Thymus (tissue), 11 donors: ENCODE data around the gene SLC66A2. TPM values are rescaled to one million over a fixed set of nuclear protein-coding genes. Genes with fewer than 3 reads are reported as not detected.

Source experiments
- DNase-seq, 9 donors: peaks; one replicate each; pipeline ENCODE4 v3.0.0-alpha.2; 2013; ENCODE audit warnings: low spot score in 9 of 9, low read depth in 6 of 9, missing footprints in 1 of 9
- H3K27ac ChIP-seq, 2 donors: one replicate each; pipeline ENCODE4 v1.5.1; 2013; ENCODE audit warnings: control low read depth in 1 of 2, low read depth in 1 of 2, low read length in 1 of 2, mild to moderate bottlenecking in 1 of 2, moderate library complexity in 1 of 2
- H3K27me3 ChIP-seq, 2 donors: one replicate each; pipeline ENCODE4 v1.5.1; 2013; ENCODE audit warnings: low read length in 1 of 2; ENCODE audit not compliant: control insufficient read depth in 2 of 2, insufficient read depth in 1 of 2
- H3K36me3 ChIP-seq, 2 donors: one replicate each; pipeline ENCODE4 v1.5.1; 2013; ENCODE audit warnings: low read length in 1 of 2, mild to moderate bottlenecking in 1 of 2, moderate library complexity in 1 of 2; ENCODE audit not compliant: control insufficient read depth in 2 of 2, insufficient read depth in 2 of 2
- H3K4me1 ChIP-seq, 2 donors: one replicate each; pipeline ENCODE4 v1.5.1; 2013; ENCODE audit warnings: low read length in 2 of 2; ENCODE audit not compliant: control insufficient read depth in 2 of 2, insufficient read depth in 2 of 2
- H3K4me3 ChIP-seq, 2 donors: one replicate each; pipeline ENCODE4 v1.5.1; 2013; ENCODE audit warnings: low read length in 2 of 2, control low read depth in 1 of 2, mild to moderate bottlenecking in 1 of 2
- H3K9me3 ChIP-seq, 2 donors: one replicate each; pipeline ENCODE4 v1.5.1; 2013; ENCODE audit warnings: low read length in 1 of 2, mild to moderate bottlenecking in 1 of 2; ENCODE audit not compliant: control insufficient read depth in 2 of 2, insufficient read depth in 1 of 2
- WGBS: extraction: QIAGEN DNeasy Blood & Tissue Kit; methylation state at CpG from one replicate; pipeline ENCODE4 v1.1.7; 2013; 5-methylcytosine and 5-hydroxymethylcytosine counted together
- polyA plus RNA-seq: library from polyadenylated mRNA; stranded (reverse); fragments of 200-250 nt; gene quantifications from one replicate; pipeline ENCODE4 v1.2.3, GENCODE V29; 2013
- total RNA-seq: library from RNA; stranded (reverse); fragments of 120-200 nt; gene quantifications from one replicate; pipeline ENCODE4 v1.2.4, GENCODE V29; 2013
- donor health status: healthy.

SLC66A2 gene
- total and polyA plus RNA-seq, 2 donors, result 19.9 to 91.3 TPM

GRCh38 chr18:79856119-79857007 lies 95.1 kb downstream of the SLC66A2 start:
- 45% methylated on average over 26 of the region's 26 CpGs for WGBS
- no peaks in the 10 kb centered on the region for H3K4me1 ChIP-seq
- H3K36me3 ChIP-seq, result no peaks in the 10 kb centered on the region
- no peaks in the 10 kb centered on the region for H3K9me3 ChIP-seq
- H3K27ac ChIP-seq, result no peak overlapping the region
- DNase-seq, result peak in 7 of 9 donors; percentile 6 to 35 (median 14)
- H3K27me3 ChIP-seq, result no peaks in the 10 kb centered on the region
- H3K4me3 ChIP-seq, result no peak overlapping the region

GRCh38 chr18:79855147-79855933 lies 96.1 kb downstream of the SLC66A2 start:
- no peak for DNase-seq
- Histone ChIP-seq H3K27me3 (no peaks in the 10 kb centered on the region), H3K36me3 (no peaks in the 10 kb centered on the region), H3K4me1 (no peaks in the 10 kb centered on the region), H3K9me3 (no peaks in the 10 kb centered on the region), H3K4me3 (no peak overlapping the region), H3K27ac (no peak overlapping the region)
- 92% methylated on average over 17 of the region's 17 CpGs for WGBS

GRCh38 chr18:79853993-79854364 lies 97.5 kb downstream of the SLC66A2 start:
- no peak overlapping the region for H3K4me3 ChIP-seq
- WGBS, result 94% methylated on average over 15 of the region's 15 CpGs
- DNase-seq, result no peak
- H3K27me3 ChIP-seq, result no peaks in the 10 kb centered on the region
- H3K36me3 ChIP-seq, result no peaks in the 10 kb centered on the region
- H3K27ac ChIP-seq, result no peak overlapping the region
- peaks cover 0 to 2% of the 10 kb centered on the region in 2 donors for H3K9me3 ChIP-seq
- no peaks in the 10 kb centered on the region for H3K4me1 ChIP-seq

DNA sequence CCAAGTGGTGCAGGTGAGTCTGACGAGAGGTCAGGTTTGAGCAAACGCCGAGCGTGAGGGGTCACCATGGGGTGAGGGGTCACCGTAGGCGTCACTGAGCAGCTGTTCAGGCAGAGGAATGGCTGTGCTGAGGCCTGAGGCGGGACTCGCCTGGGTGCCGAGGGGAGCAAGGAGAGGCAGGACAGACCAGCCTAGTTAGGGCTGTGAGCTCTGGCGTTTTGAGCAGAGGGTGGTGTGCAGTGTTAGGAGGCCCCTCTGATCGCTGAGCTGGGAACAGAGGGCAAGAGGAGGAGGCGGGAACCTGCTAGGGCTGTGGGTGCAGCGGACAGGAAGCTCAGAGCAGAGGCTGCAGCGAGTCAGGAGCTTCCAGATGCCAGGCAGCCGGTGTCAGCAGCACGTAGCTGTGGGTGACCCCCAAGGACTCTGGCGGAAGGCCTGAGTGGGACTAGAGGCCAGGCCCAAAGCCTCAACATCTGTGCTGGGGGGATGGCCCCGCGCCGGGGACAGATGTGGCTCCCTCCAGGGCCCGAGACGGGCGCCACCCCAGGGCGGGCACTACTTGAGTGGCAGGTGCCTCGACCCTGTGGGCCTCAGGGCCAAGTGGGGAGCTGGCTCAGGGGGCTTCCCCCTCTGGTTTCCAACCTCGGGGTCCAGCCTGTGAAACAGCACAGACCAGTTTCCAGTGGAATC lies 98.0 kb downstream of the SLC66A2 start:
- no peak for DNase-seq
- WGBS, result 84% methylated on average over 26 of the region's 26 CpGs
- Histone ChIP-seq H3K27ac (no peak overlapping the region), H3K9me3 (peaks cover 0 to 2% of the 10 kb centered on the region in 2 donors), H3K4me1 (no peaks in the 10 kb centered on the region), H3K4me3 (no peak overlapping the region), H3K36me3 (no peaks in the 10 kb centered on the region), H3K27me3 (no peaks in the 10 kb centered on the region)

DNA sequence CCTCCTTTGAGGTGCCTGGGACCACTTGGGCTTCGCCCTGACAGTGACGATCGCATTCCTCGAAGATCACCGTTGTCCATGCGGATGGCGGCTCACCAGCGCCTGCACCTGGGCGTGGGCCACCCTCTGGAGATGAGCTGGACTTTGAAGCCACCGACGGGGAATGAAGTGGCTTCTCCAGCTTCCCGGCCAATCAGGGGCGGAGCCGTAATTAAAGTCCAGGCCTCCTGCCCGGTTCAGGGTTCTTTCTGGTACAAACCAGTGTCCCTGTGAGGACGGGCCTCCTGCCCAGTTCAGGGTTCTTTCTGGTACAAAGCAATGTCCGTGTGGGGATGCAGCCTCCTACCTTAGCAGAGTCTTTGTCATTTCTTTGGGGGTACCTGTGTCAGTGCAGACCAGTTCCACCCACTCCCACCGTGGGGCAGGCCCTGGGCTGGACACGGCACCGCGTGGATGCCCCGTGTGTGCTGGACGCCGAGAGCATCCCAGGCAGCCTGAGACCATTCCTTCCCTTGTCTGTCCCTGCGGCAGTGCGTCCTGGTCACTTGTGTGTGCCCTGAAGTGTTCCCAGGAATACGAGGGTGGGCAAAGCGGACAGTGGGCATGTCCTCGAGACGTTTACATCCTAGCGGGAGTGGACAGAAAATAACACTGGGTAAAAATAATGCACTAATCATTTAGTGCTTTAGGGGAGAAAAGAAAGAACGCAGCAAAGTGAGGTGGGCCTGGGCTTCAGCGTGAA lies 98.7 kb downstream of the SLC66A2 start:
- H3K36me3 ChIP-seq, result no peaks in the 10 kb centered on the region
- no peak for DNase-seq
- peaks cover 0 to 2% of the 10 kb centered on the region in 2 donors for H3K9me3 ChIP-seq
- no peak overlapping the region for H3K27ac ChIP-seq
- H3K4me3 ChIP-seq, result no peak overlapping the region
- 95% methylated on average over 33 of the region's 33 CpGs for WGBS
- H3K4me1 ChIP-seq, result no peaks in the 10 kb centered on the region
- H3K27me3 ChIP-seq, result no peaks in the 10 kb centered on the region

Other genes with a start within 250 kb of the SLC66A2 start
- gene KCNG2, start 153.7 kb downstream of the SLC66A2 start, total RNA-seq, result 0.19 TPM
- 0.14 TPM for gene KCNG2, start 153.7 kb downstream of the SLC66A2 start, polyA plus RNA-seq
- 6.5 TPM for gene HSBP1L1, start 13.0 kb upstream of the SLC66A2 start, total RNA-seq
- gene HSBP1L1, start 13.0 kb upstream of the SLC66A2 start, polyA plus RNA-seq, result 25.8 TPM
- gene TXNL4A, start 36.9 kb upstream of the SLC66A2 start, total RNA-seq, result 120 TPM
- 99.0 TPM for gene TXNL4A, start 36.9 kb upstream of the SLC66A2 start, polyA plus RNA-seq
- gene RBFA, start 82.8 kb upstream of the SLC66A2 start, total RNA-seq, result 18.6 TPM
- gene RBFA, start 82.8 kb upstream of the SLC66A2 start, polyA plus RNA-seq, result 16.6 TPM
- 8.0 TPM for gene ADNP2, start 157.6 kb upstream of the SLC66A2 start, total RNA-seq
- 9.7 TPM for gene ADNP2, start 157.6 kb upstream of the SLC66A2 start, polyA plus RNA-seq